Astrocyte (in vitro differentiated cells and primary cell): ENCODE results near the gene TOPORS.

Experiments used
- CTCF ChIP-seq: IDR thresholded peaks from 2 replicates; pipeline ENCODE4 v1.5.1; 2011; ENCODE audit warnings: low read depth, mild to moderate bottlenecking, inconsistent platforms, low read length, moderate library complexity; ENCODE audit not compliant: insufficient read depth
- EZH2 ChIP-seq: IDR thresholded peaks from 2 replicates; pipeline ENCODE4 v1.6.1; 2012; ENCODE audit warnings: mild to moderate bottlenecking, low read length, inconsistent platforms; ENCODE audit not compliant: insufficient read depth

DNA sequence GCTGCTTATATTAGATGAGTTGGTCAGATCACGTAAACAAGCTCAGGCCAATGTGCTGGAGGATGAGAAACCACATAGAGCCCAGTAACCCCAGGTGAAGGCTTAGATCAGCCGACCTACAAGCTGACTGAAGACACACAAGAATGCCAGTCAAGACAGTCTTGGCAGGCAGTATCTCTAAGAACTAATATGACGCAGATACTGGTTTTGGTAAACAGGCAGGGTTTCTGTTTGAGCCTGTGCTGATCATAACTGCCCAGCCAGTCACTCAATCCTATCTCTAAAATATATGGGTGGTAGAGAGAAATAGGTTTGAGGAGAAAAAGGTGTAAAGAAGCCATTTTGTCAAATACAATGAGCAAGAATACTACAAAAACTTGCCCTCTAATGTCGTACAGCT, 18.6 kb downstream of the TOPORS start:
- TF ChIP-seq CTCF = no peak
- TF ChIP-seq EZH2 = no peak
